Brain microvascular endothelial cell (primary cell): ENCODE measurements around the gene ITGA1.

Experiments
- DNase-seq: peaks from one replicate; pipeline ENCODE4 v3.0.0-alpha.2; 2020
- H3K27ac ChIP-seq: fragments of 250-450 bp; sonication (Bioruptor Pico); 2 replicates; pipeline ENCODE4 v1.5.1; 2020; ENCODE audit warnings: mild to moderate bottlenecking, moderate library complexity
- H3K27me3 ChIP-seq: fragments of 250-450 bp; sonication (Bioruptor Pico); replicated peaks from 2 replicates; pipeline ENCODE4 v1.5.1; 2020; ENCODE audit warnings: mild to moderate bottlenecking
- H3K36me3 ChIP-seq: fragments of 250-450 bp; sonication (Bioruptor Pico); replicated peaks from 2 replicates; pipeline ENCODE4 v1.5.1; 2020; ENCODE audit warnings: mild to moderate bottlenecking
- H3K4me3 ChIP-seq: 2 replicates; pipeline ENCODE4 v1.5.1; 2011; ENCODE audit warnings: low read depth, mild to moderate bottlenecking, control low read depth, low read length, moderate library complexity
- CTCF ChIP-seq: IDR thresholded peaks from 2 replicates; pipeline ENCODE4 v1.5.1; 2011; ENCODE audit warnings: low read depth, mild to moderate bottlenecking, moderate library complexity, low read length, control low read depth, inconsistent platforms; ENCODE audit errors: missing control alignments
- in situ Hi-C: cut with HindIII; loops from 2 replicates; pipeline ENCODE4 v1.10.0; 2017; ENCODE audit warnings: low sequenced_read_pairs, low pct_ligation_motif_present

ITGA1 gene

DNA sequence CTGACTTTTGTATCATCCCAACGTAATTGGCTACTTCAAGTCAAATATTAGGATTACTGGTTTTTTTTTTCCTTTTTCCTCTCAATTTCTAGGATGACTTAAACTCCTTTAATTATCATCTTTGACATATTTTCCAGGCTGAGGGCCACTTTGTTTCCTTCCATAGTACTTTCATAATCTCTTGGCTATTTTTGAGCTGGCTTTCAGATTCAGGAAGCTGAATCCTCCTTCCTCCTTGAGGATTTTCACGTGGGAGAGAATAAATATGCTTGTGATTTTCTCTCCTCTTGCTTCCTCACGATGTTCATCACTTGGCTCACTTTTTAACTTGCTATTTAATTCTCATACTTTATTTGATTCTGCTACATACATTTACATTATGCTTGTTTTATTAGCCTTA lies 88.1 kb downstream of the ITGA1 start:
- DNase-seq, result no peak
- Histone ChIP-seq H3K27me3 (no peaks in the 10 kb centered on the region), H3K27ac (peak overlapping the region; percentile 75), H3K4me3 (no peak overlapping the region), H3K36me3 (no peaks in the 10 kb centered on the region)
- in situ Hi-C loops, result no loop called here
- no peak for TF ChIP-seq CTCF

DNA sequence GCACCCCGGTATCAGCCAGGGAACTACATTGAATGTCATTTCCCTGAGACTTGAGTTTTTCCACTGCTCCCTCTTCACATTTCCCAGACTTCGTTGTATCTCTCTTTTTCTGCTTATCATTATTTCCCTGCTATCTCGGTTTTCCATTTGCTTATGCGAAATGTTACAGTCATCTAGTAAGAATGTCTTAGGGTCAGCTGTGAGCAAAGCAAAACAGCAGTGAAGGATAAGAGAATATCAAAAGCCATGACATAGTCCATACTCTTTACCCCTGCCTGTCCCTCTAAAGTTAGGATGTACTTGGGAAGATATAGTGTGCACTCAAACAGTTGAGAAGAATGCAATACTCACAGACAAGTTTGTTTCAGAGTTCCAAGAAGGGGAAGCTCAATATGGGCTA lies 88.7 kb downstream of the ITGA1 start:
- no peak overlapping the region for H3K4me3 ChIP-seq
- in situ Hi-C loops, result no loop called here
- no peaks in the 10 kb centered on the region for H3K36me3 ChIP-seq
- peak; percentile 83 for DNase-seq
- no peaks in the 10 kb centered on the region for H3K27me3 ChIP-seq
- peak overlapping the region; percentile 75 for H3K27ac ChIP-seq
- TF ChIP-seq CTCF, result no peak

GRCh38 chr5:52878656-52879055 lies 90.9 kb downstream of the ITGA1 start:
- no peak for TF ChIP-seq CTCF
- no peak overlapping the region for H3K4me3 ChIP-seq
- in situ Hi-C loops, result no loop called here
- no peaks in the 10 kb centered on the region for H3K36me3 ChIP-seq
- no peaks in the 10 kb centered on the region for H3K27me3 ChIP-seq
- peak; percentile 52 for DNase-seq
- no peak overlapping the region for H3K27ac ChIP-seq

- no peak for TF ChIP-seq CTCF
- in situ Hi-C loops, result no loop called here
Measured at GRCh38 chr5:52880541-52880940, 92.8 kb downstream of the ITGA1 start.

GRCh38 chr5:52881468-52881867 lies 93.8 kb downstream of the ITGA1 start:
- no peak overlapping the region for H3K27ac ChIP-seq
- H3K4me3 ChIP-seq, result no peak overlapping the region
- no peaks in the 10 kb centered on the region for H3K27me3 ChIP-seq
- no peak for DNase-seq
- in situ Hi-C loops, result no loop called here
- no peak for TF ChIP-seq CTCF
- H3K36me3 ChIP-seq, result no peaks in the 10 kb centered on the region

More at GRCh38 chr5:52880541-52880940, 92.8 kb downstream of the ITGA1 start:
- DNase-seq, result no peak
- no peak overlapping the region for H3K4me3 ChIP-seq
- no peaks in the 10 kb centered on the region for H3K27me3 ChIP-seq
- no peaks in the 10 kb centered on the region for H3K36me3 ChIP-seq
- H3K27ac ChIP-seq, result no peak overlapping the region

- no peak for DNase-seq
- H3K36me3 ChIP-seq, result no peaks in the 10 kb centered on the region
- H3K4me3 ChIP-seq, result no peak overlapping the region
- in situ Hi-C loops, result no loop called here
- H3K27me3 ChIP-seq, result no peaks in the 10 kb centered on the region
- TF ChIP-seq CTCF, result no peak
- no peak overlapping the region for H3K27ac ChIP-seq
Measured at GRCh38 chr5:52883110-52883509, 95.4 kb downstream of the ITGA1 start.
